Amniotic stem cell (primary cell): ENCODE results near the gene TTC28.
A peak's percentile ranks its signal among the peaks of the same experiment; 100 is the strongest.
"Not testable (repeated sequence)": the region's sequence is repeated elsewhere in the genome, so short reads cannot be mapped to it uniquely, and the experiment has no call there.

ENCODE experiments used
- DNase-seq: peaks from one replicate; lab custom pipeline; 2025; lab: John Stamatoyannopoulos, UW

The TTC28 gene

DNA sequence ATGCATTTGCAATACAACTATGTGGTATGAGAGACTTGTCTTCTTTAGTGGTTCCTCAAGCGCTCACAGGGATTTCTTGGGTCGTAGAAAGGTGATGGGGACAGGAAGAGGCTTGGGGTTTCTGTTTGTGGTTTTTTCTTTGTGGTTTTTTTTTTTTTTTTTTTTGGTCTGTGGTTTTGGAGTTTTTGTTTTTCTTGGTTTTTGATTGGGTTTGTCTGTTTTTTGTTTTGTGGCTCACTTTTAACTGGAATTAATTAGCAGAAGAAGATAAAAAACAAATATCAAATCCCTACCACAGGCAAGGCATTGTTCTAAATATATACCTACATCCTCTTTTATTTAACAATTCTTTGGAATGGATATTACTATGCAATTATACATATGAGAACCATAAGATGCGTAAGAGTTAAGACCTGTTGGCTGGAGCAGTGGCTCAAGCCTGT, 5.5 kb downstream of the TTC28 start:
- DNase-seq: peak; percentile 4

DNA sequence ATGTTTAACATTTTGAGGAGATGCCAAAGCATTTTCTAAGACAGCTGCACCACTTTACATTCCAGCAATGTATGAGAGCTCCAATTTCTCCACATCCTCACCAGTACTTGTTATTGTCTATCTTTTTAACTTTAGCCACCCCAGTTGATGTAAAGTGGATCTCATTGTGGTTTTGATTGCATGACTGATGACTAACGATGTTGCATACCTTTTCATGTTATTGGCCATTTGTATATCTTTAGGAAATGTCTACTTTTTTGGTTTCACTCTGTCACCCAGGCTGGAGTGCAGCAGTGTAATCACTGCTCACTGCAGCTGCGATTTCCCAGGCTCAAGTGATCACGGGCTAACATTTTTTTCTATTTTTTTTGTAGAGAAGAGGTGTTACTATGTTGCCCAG, 8.9 kb downstream of the TTC28 start:
- no peak for DNase-seq

DNA sequence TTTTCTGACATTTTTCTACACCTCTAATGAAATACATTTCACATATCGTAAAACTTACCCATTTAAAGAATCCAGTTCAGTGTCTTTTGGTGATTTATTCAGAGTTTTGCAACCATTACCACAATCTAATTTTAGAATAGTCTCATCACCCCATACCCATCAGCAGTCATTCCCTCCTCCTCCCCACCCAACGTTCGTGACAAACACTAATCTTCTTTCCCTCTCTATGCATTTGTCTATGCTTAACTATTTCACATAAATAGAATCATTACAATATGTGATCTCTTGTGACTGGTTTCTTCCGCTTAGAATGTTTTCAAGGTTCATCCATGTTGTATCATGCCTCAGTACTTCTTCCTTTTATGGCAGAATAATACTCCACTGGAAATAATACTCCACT, 9.5 kb downstream of the TTC28 start:
- DNase-seq: no peak

DNA sequence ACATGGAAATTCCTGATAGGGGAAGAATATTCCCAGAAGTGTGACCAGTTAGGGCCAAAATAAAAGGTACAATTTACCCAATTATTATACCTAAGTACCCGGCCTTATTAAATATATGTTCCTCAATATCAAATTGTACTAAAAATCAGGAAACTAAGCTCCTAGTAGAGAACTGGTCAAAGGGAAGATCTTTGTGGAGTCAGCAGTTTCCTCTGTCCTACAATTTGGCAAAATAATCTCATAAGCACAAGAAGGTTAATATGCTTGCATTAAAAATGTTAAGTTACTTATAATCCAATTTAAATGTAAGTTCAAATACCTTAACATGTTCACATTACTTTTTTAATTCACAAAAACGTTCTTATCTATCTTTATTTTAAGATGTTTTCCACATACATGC, 10.3 kb downstream of the TTC28 start:
- DNase-seq: no peak

DNA sequence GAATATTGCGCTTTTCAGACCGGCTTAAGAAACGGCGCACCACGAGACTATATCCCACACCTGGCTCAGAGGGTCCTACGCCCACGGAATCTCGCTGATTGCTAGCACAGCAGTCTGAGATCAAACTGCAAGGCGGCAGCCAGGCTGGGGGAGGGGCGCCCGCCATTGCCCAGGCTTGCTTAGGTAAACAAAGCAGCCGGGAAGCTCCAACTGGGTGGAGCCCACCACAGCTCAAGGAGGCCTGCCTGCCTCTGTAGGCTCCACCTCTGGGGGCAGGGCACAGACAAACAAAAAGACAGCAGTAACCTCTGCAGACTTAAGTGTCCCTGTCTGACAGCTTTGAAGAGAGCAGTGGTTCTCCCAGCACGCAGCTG, 16.1 kb downstream of the TTC28 start:
- not testable (repeated sequence) for DNase-seq

DNA sequence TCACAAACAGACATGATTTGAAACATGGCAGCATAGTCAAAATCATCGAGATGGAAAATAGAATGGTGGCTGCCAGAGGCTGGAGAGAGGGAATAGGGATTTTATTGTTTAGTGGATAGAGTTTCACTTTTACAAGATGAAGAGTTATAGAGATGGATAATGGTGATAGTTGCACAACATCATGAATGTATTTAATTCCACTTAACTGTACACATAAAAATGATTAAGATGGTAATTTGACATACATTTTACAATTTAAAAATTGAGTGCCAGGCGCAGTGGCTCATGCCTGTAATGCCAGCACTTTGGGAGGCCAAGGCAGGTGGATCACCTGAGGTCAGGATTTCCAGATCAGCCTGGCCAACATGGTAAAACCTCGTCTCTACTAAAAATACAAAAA, 21.2 kb downstream of the TTC28 start:
- DNase-seq: no peak

DNA sequence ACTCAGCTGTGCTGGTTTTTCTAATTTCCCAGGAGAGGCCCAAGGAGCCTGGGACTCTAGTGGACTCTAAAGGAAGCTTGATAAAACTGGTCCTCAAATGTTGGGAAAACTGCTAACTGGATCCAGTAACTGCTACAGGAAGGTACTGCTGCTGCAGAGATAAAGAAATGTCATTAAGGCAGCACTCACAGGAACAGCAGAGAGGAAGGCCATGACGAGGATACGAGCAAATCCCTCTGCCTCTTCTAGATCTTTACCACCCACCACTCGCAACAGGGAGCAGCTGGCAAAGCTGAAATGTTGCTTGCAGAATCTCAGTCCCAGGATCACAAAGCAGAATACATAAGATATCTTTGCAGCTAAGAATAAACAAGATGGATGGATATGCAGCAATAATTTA, 23.5 kb downstream of the TTC28 start:
- DNase-seq: no peak

DNA sequence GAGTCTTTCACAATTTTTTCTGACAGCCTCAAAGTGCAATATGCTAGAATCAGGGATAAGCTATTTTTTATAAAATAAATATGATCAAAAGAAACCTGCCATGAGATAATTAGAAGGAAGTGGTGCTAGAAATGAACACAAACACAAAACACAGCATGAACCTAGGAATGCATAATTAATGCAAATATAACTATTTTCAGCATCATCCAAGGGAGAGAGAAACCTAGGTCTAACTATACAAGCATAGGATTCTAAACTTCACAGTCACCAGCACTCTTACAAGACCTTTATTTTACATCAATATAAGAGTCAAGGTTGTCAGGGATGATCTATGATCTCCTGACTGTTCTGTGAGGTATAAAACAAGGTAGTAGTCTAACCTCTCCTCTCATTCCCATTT, 29.2 kb downstream of the TTC28 start:
- DNase-seq: no peak

DNA sequence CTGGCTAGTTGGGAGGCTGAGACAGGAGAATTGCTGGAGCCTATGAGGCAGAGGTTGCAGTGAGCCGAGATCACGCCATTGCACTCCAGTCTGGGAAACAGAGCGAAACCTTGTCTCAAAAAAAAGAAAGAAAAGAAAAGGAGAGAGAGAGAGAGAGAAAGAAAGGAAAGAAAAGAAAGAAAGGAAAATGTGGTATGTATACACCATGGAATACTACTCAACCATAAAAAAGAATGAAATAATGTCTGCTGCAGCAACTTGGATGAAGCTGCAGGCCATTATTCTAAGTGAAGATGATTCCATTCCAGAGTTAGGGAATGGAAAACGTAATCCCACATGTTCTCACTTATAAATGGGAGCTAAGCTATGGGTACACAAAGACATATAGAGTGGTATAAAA, 30.8 kb downstream of the TTC28 start:
- DNase-seq: no peak

DNA sequence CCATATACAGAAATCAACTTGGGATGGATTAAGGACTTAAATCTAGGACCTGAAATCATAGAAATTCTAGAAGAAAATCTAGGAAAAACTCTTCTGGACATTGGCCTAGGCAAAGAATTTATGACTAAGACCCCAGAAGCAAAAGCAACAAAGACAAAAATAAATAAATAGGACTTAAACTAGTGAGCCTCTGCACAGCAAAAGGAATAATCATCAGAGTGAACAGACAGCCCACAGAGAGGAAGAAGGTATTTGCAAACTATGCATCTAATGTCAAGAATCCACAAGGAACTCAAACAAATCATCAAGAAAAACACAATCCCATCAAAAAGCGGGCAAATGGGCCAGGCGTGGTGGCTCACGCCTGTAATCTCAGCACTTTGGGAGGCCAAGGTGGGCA, 32.4 kb downstream of the TTC28 start:
- no peak for DNase-seq

DNA sequence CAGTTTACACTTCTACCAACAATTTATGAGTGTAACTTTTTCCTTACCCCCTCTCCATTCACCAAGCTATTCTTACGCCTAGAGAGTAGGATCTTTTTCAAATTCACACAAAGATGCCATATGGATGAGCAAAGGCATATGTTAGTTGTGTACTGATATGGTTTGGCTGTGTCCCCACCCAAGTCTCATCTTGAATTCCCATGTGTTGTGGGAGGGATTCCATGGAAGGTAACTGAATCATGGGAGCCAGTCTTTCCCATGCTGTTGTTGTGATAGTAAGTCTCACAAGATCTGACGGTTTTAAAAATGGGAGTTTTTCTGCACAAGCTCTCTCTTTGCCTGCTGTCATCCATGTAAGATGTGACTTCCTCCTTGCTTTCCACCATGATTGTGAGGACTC, 40.3 kb downstream of the TTC28 start:
- DNase-seq: no peak

DNA sequence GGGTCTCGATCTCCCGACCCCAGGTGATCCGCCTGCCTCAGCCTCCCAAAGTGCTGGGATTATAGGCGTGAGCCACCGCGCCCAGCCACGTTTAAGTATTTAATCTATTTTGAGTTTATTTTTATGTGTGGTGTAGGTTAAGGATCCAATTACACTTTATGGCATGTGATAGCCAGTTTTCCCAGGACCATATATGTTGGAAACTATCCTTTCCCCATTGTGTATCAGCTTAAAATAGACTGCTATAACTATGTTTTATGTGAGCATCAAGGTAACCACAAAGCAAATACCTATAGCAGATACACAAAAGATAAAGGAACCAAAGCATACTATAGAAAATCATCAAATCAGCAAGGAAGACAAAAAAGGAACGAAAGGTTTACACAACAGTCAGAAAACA, 42.4 kb downstream of the TTC28 start:
- no peak for DNase-seq

DNA sequence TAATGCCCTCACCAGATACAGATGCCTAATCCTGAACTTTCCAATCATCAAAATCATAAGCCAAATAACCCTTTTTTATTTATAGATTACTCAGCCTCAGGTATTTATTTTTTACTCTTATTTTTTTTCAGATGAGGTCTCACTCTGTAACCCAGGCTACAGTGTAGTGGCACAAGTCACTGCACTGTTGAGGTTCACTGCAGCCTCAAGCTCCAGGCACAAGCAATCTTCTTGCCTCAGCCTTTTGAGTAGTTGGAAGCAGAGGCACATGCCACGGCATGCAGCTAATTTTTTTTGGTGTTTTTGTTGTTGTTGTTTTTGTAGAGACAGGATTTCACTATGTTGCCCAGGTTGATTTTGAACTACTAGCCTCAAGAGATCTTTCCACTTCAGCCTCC, 49.5 kb downstream of the TTC28 start:
- no peak for DNase-seq

DNA sequence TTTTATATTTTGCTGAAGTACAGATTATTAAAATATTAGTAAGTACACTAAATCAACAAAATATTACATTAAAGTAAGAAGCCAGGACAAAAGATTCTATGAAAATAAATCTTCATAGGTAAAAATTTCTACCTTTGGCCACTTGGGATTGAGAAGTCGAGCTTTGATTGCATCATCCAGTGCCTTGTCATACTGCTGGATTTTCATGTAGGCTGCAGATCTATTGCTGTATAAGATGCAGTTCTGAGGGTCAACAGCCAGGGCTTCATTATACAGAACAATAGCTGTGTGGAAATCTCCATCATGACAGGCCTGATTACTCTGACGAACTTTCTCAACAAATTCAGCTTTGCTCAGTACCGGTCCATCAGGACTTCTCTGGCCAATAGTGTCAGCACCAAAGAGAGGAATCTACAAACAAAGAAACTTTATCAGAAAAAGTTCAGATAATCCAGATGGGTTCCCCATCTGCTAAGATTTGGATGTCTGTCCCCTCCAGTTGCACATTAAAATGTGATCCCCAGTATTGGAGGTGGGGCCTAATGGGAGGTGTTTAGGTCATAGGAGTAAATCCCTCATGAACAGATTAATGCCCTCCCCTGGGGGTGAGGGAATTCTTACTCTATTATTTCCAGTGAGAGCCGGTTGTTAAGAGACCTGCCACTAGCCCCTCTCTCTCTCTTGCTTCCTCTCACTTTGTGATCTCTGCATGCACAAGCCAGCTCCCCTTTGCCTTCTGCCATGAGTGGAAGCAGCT, 50.0 kb downstream of the TTC28 start:
- DNase-seq: no peak

DNA sequence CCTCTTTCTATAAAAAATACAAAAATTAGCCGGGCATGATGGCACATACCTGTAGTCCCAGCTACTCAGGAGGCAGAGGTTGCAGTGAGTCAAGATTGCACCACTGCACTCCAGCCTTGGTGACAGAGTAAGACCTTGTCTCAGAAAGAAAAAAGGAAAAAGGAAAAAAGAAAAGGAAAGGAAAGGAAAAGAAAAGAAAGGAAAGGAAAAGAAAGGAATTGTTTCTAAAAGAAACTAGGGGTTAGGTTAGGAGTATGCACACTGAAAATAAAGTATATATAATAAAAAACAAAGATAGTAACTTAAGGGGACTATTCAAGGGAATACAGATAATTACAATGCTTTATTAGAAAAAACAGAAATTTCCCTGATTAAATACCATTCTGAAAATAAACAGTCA, 50.9 kb downstream of the TTC28 start:
- no peak for DNase-seq

DNA sequence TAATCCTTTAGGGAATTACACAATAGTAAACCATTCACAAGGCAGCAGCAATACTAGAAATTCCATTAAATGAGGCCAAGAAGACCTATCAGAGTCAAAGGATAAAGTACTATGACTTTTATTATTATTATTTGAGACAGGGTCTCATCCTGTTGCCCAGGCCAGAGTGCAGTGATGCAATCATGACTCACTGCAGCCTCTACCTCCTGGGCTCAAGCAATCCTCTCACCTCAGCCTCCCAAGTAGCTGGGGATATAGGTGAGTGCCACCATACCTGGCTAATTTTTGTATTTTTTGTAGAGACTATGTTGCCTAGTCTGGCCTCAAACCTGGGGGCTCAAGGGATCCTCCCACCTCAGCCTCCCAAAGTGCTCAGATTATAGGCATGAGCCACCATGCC, 51.8 kb downstream of the TTC28 start:
- no peak for DNase-seq

DNA sequence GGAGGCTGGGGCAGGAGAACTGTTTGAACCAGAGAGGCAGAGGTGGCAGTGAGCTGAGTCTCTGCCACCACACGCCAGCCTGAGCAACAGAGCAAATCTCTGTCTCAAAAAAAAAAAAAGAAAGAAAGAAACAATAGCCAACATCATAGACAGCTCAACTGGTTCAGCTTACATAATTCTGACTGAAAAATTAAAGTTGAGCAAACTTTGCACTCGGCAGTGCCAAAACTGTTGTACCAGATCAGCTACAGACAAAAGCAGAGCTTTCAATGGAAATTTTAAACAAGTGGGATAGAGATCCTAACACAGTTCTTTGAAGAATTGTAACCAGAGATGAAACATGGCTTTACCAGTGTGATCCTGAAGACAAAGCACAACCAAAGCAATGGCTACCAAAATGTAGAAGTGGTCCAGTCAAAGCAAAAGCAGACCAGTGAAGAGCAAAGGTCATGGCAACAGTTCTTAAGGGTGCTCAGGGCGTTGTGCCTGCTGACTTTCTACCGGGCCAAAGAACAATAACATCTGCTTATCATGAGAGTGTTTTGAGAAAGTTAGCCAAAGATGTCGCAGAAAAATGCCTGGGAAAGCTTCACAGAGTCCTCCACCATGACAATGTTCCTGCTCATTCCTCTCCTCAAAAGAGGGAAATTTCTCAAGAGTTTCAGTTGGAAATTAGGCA, 59.3 kb downstream of the TTC28 start:
- DNase-seq: no peak

DNA sequence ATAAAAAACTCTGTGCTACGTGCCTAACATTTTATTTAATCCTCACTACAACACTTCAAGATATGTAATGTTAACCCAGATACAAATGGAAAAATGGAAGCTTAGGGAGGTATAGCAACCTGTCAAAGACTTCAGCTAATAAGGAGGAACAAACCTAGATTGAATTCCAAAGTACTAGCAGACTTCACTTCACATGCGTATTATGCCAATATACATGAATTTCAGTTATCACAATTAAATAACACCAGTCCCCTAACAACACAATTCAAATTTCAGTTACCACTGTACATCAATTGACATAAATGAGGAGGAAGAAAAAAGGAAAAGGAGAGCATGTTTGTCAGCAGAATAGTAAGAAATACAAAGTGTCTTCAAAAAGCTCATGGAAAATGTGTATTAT, 60.4 kb downstream of the TTC28 start:
- no peak for DNase-seq

DNA sequence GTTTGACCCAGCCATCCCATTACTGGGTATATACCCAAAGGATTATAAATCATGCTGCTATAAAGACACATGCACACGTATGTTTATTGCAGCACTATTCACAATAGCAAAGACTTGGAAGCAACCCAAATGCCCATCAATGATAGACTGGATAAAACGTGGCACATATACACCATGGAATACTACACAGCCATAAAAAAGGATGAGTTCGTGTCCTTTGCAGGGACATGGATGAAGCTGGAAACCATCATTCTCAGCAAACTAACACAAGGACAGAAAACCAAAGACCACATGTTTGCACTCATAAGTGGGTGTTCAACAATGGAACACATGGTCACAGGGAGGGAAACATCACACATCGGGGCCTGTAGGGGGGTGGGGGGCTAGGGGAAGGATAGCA, 64.2 kb downstream of the TTC28 start:
- DNase-seq: not testable (repeated sequence)

DNA sequence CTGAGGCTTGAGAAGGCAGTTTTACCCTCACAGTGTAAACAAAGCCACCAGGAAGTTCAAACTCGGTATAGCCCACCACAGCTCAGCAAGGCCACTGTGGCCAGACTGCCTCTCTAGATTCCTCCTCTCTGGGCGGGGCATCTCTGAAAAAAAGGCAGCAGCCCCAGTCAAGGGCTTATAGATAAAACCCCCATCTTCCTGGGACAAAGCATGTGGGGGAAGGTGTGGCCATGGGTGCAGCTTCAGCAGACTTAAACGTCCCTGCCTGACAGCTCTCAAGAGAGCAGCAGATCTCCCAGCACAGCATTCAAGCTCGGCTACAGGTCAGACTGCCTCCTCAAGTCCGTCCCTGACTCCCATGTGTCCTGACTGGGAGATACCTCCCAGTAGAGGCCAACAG, 69.7 kb downstream of the TTC28 start:
- DNase-seq: no peak

DNA sequence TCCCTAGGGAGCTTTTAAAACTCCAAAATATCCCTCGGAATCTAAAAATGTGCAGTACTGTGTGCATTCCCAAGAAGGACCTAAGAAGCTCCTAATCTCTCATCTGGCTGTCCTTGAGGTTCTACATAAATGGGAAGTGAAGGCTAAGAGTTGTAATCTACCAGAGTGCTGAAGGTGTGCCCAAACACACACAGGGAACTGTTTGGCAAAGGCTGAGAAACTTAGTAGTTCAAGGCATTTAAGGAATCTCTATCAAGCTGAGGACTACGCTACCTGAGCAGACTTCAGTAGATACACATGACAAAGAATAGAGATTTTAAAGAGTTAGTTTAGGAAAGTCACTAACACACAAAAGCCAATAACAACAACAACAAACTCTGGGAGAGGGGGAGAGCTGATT, 71.1 kb downstream of the TTC28 start:
- no peak for DNase-seq

DNA sequence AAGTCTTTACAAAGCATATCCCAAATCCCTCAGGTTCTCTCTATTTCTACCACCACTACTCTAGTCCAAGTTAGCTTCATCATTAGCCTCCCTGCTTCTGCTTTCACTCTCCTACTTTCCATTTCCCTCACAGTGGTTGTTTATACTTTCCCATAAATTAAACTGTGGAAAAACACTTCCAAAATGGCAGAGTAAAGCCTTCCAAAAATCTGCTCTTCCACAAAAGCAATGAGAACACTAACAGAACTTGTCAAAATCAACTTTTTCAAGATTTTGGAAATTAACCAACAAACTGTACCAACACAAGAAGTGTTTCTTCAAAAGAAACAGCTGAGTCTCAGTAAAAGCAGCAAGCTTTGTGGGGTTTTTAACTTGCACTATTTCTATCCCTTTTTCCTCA, 71.8 kb downstream of the TTC28 start:
- DNase-seq: no peak

DNA sequence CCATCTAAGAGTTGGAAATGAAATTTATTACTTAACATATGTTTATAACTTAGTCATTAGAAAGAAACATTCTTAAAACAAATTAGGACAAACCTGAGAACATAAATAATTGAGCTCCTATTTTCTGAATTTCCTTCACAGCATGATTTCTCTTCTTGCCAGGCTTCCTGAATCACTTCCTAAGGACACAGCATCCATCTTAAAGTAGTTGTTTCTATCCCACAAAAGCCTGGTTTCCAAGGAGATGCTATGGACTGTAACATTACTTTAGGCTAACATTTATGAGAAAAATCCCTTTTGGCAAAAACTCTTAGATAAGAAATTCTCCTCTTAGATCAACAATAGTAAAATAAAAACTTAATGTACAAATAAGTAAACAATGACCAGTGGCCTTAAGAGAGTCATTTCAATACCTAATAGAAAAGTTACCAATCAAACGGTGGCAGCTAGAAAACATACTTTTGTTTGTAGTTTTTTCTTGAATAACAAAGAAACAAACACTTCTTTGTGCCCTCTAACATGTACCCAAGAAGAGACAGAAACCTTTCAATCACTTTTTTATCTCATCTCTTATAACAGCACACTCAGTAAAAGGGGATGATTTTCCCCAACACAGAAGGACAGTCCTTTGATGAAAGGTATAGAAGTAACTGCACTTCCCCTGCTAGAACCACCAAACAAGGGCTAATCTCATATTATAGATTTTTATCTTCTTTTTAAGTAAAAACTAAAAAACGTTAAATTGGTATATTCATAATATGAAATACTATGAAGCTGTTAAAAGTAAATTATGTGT, 74.5 kb downstream of the TTC28 start:
- DNase-seq: no peak
